ENCODE results near the gene ANKFN1.

Gene ANKFN1

GRCh38 chr17:56111706-56112485 lies 41.4 kb upstream of the ANKFN1 start:
- no peak overlapping the region for H3K9ac ChIP-seq
- no peak overlapping the region for H3K4me2 ChIP-seq
- H3K36me3 ChIP-seq (ENCODE audit: insufficient read depth): no peaks in the 10 kb centered on the region
- no peak overlapping the region for H2AFZ ChIP-seq (ENCODE audit: low read depth)
- no peak for TF ChIP-seq CTCF (conservative IDR thresholded peaks at IDR 0.05; ENCODE audit: low read depth, low read length)
- H3K27me3 ChIP-seq (ENCODE audit: insufficient read depth, low read depth): no peaks in the 10 kb centered on the region
- no peaks in the 10 kb centered on the region for H4K20me1 ChIP-seq (ENCODE audit: insufficient read depth)
- H3K4me3 ChIP-seq (IDR thresholded peaks at IDR 0.05; ENCODE audit: insufficient read depth, low read depth, low read length): no peak overlapping the region
- H3K27ac ChIP-seq: no peak overlapping the region
- no peaks in the 10 kb centered on the region for H3K79me2 ChIP-seq (ENCODE audit: insufficient read depth, low read depth)
- no peaks in the 10 kb centered on the region for H3K4me1 ChIP-seq (ENCODE audit: low read depth, poor library complexity, severe bottlenecking)

- no peaks in the 10 kb centered on the region for H3K4me1 ChIP-seq (ENCODE audit: low read depth, poor library complexity, severe bottlenecking)
- no peak overlapping the region for H2AFZ ChIP-seq (ENCODE audit: low read depth)
- H3K79me2 ChIP-seq (ENCODE audit: insufficient read depth, low read depth): no peaks in the 10 kb centered on the region
- no peak overlapping the region for H3K9ac ChIP-seq
- TF ChIP-seq CTCF (conservative IDR thresholded peaks at IDR 0.05; ENCODE audit: low read depth, low read length): no peak
- no peaks in the 10 kb centered on the region for H3K27me3 ChIP-seq (ENCODE audit: insufficient read depth, low read depth)
- H4K20me1 ChIP-seq (ENCODE audit: insufficient read depth): no peaks in the 10 kb centered on the region
- no peaks in the 10 kb centered on the region for H3K36me3 ChIP-seq (ENCODE audit: insufficient read depth)
- no peak overlapping the region for H3K27ac ChIP-seq
- no peak overlapping the region for H3K4me3 ChIP-seq (IDR thresholded peaks at IDR 0.05; ENCODE audit: insufficient read depth, low read depth, low read length)
- no peak overlapping the region for H3K4me2 ChIP-seq
Measured at GRCh38 chr17:56113486-56113885, 39.8 kb upstream of the ANKFN1 start.

- H3K4me3 ChIP-seq (IDR thresholded peaks at IDR 0.05; ENCODE audit: insufficient read depth, low read depth, low read length): no peak overlapping the region
- no peak overlapping the region for H3K4me2 ChIP-seq
- H3K4me1 ChIP-seq (ENCODE audit: low read depth, poor library complexity, severe bottlenecking): no peaks in the 10 kb centered on the region
- H3K36me3 ChIP-seq (ENCODE audit: insufficient read depth): no peaks in the 10 kb centered on the region
- H4K20me1 ChIP-seq (ENCODE audit: insufficient read depth): no peaks in the 10 kb centered on the region
- no peaks in the 10 kb centered on the region for H3K79me2 ChIP-seq (ENCODE audit: insufficient read depth, low read depth)
- no peaks in the 10 kb centered on the region for H3K27me3 ChIP-seq (ENCODE audit: insufficient read depth, low read depth)
- no peak overlapping the region for H3K27ac ChIP-seq
- no peak overlapping the region for H3K9ac ChIP-seq
- H2AFZ ChIP-seq (ENCODE audit: low read depth): no peak overlapping the region
- no peak for TF ChIP-seq CTCF (conservative IDR thresholded peaks at IDR 0.05; ENCODE audit: low read depth, low read length)
Measured at GRCh38 chr17:56114469-56114868, 38.8 kb upstream of the ANKFN1 start.

GRCh38 chr17:56119191-56119590 lies 34.1 kb upstream of the ANKFN1 start:
- Histone ChIP-seq H4K20me1 (ENCODE audit: insufficient read depth) (no peaks in the 10 kb centered on the region), H2AFZ (ENCODE audit: low read depth) (no peak overlapping the region), H3K4me3 (IDR thresholded peaks at IDR 0.05; ENCODE audit: insufficient read depth, low read depth, low read length) (no peak overlapping the region), H3K4me2 (no peak overlapping the region), H3K36me3 (ENCODE audit: insufficient read depth) (no peaks in the 10 kb centered on the region), H3K79me2 (ENCODE audit: insufficient read depth, low read depth) (no peaks in the 10 kb centered on the region), H3K27ac (no peak overlapping the region), H3K9ac (no peak overlapping the region), H3K27me3 (ENCODE audit: insufficient read depth, low read depth) (no peaks in the 10 kb centered on the region), H3K4me1 (ENCODE audit: low read depth, poor library complexity, severe bottlenecking) (no peaks in the 10 kb centered on the region)
- no peak for TF ChIP-seq CTCF (conservative IDR thresholded peaks at IDR 0.05; ENCODE audit: low read depth, low read length)

Measured in KMS-11 (cell line).